NCI-H146 treated with DMSO at 0.1 percent for 48 hours (cell line): Measurements from ENCODE around the gene GPR50.

ENCODE experiments used
- DNase-seq: peaks from one replicate; lab custom pipeline; 2025; ENCODE audit not compliant: unreplicated experiment; lab: John Stamatoyannopoulos, UW

GPR50 gene

GRCh38 chrX:151176231-151176750 lies at the start of gene GPR50:
Gene GPR50, plus strand, starts transcription at chrX:151176584. Its CDS starts 138 bp downstream, at chrX:151176722.
- no peak for DNase-seq

GRCh38 chrX:151132531-151132930 lies 43.9 kb upstream of the GPR50 start:
- no peak for DNase-seq

- peak; percentile 2 for DNase-seq
Measured at GRCh38 chrX:151151665-151152267, 24.6 kb upstream of the GPR50 start.

DNA sequence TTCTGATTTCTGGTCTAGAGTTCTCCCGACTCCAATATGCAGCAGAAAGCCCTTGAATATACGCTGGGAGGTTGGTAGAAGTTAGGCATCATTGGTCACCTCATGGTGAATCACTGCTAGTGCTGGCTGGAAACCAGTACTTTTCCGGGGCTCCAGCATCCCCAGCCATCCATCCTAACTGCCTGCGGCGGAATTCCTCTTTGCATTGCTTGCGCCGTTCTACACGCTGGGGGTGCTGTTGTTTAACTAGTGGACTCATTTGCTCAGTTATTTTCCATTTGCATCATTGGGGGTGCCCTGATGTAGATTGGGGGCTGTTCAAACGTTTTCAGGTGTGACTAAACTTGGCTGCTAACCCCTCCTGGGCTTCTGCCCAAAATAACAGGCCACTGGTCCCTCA lies 23.3 kb upstream of the GPR50 start:
- no peak for DNase-seq

DNA sequence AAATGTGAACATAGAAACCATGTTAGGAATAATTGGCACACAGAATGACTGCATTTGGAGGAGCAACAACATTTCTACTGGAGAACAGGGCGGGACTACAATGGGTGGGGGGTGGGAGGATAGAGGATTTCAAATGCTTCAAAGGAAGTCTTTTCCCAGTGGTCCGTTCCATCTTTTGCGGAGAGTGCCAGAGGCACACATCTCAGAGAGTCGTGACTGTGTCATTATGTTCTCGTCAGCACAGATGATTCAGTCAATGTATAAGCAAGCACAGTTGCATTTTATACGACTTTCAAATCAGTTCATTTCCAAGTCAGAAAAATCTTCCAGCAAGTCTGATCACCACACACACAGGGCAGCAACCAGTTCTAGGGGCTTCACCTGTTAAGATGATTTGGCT lies 22.7 kb upstream of the GPR50 start:
- no peak for DNase-seq

DNA sequence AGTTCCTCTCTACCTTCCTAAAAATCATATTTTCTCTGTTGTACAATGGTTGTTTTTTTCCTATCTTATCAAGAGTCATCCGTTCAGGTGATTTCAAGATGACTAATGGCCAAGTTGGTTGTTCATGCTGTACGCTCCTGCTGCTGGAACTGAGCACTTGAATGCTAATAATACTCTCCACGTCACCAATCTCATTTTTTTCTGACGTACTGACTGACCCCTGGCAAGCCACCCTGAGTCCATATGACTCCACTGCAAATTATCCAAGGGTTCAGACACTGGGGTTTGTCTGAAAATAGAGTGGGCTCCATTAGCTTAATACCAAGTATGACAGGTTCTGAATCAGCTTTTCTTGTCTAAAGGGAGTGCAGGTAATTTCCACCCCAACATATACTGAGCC lies 21.1 kb upstream of the GPR50 start:
- DNase-seq = no peak

DNA sequence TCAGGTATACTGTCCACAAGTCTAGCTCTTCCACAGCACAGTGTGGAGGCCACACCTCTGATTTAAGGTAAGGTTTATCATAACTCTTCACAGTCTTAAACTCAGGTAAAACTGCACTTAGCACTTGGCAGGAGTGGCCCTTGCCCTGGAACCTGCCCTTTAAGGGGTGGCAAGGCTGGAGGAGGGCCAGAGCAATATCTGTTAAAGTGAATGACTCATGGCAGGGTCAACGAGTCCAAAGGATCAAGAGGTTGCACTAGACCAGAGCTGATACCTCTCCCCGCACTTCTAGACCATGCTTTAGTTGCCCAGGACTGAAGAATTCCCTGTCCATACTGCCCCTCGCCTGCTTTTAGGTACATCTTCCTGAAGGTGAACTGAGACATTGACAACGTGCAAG lies 14.7 kb upstream of the GPR50 start:
- DNase-seq = no peak

GRCh38 chrX:151167791-151168345 lies 8.5 kb upstream of the GPR50 start:
- no peak for DNase-seq

DNA sequence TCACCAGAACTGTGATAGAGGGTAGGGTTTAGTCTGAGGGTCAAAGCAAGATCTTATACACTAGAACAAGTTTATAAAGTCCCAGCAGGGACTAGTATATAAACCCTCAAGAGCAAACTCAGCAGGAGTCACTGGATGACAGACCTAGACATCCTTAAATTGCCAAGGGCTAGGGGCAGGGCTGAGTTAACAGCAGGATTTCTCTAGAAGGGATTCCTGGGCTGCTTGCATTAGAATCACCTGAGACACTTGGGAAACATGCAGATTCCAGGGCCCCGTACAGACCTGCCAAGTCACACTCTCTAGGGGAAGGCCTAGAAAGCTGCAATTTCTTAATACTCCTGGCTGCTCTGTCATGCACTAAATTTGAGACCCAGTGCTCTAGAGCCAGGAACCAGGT lies 6.6 kb upstream of the GPR50 start:
- DNase-seq = no peak

- no peak for DNase-seq
Measured at GRCh38 chrX:151174581-151175282, 1.7 kb upstream of the GPR50 start.

GRCh38 chrX:151175283-151176062 lies 911 bp upstream of the GPR50 start:
- no peak for DNase-seq

- DNase-seq = no peak
Measured at GRCh38 chrX:151177141-151178027, 1.0 kb downstream of the GPR50 start.

GRCh38 chrX:151178746-151179145 lies 2.4 kb downstream of the GPR50 start:
- no peak for DNase-seq

DNA sequence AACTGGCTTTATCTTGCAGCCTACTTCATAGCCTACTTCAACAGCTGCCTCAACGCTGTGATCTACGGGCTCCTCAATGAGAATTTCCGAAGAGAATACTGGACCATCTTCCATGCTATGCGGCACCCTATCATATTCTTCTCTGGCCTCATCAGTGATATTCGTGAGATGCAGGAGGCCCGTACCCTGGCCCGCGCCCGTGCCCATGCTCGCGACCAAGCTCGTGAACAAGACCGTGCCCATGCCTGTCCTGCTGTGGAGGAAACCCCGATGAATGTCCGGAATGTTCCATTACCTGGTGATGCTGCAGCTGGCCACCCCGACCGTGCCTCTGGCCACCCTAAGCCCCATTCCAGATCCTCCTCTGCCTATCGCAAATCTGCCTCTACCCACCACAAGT lies 4.0 kb downstream of the GPR50 start:
- no peak for DNase-seq

DNA sequence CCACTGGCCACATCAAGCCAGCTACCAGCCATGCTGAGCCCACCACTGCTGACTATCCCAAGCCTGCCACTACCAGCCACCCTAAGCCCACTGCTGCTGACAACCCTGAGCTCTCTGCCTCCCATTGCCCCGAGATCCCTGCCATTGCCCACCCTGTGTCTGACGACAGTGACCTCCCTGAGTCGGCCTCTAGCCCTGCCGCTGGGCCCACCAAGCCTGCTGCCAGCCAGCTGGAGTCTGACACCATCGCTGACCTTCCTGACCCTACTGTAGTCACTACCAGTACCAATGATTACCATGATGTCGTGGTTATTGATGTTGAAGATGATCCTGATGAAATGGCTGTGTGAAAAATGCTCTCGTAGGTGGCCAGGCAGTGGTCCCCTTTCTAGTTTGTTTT lies 4.7 kb downstream of the GPR50 start:
- DNase-seq = no peak

GRCh38 chrX:151183233-151183753 lies 6.9 kb downstream of the GPR50 start:
- no peak for DNase-seq

- no peak for DNase-seq
Measured at GRCh38 chrX:151183912-151184565, 7.7 kb downstream of the GPR50 start.

DNA sequence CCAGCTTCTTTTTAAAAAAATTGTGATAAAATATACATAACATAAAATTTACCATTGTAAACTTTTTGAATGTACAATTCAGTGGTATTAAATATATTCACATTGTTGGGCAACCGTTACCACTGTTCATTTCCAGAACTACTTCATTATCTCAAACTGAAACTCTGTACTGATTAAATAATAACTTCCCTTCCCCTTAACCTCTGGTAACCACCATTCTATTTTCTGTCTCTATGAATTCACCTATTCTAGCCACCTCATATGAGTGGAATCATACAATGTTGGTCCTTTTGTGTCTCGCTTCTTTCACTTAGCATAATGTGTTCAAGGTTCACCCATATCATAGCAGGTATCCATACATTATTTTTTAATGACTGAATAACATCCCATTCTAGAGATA lies 8.3 kb downstream of the GPR50 start:
- no peak for DNase-seq

DNA sequence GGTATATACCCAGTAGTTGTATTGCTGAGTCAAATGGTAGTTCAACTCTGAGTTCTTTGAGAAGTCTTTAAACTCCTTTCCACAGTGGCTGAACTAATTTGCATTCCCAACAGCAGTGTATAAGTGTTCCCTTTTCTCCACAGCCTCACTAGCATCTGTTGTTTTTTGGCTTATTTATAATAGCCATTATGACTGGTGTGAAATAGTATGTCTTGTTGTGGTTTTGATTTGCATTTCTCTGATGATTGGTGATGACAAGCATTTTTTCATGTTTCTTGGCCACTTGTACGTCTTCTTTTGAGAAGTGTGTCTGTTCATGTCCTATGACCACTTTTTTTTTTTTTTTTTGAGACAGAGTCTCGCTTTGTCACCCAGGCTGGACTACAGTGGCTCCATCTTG lies 30.5 kb downstream of the GPR50 start:
- no peak for DNase-seq

DNA sequence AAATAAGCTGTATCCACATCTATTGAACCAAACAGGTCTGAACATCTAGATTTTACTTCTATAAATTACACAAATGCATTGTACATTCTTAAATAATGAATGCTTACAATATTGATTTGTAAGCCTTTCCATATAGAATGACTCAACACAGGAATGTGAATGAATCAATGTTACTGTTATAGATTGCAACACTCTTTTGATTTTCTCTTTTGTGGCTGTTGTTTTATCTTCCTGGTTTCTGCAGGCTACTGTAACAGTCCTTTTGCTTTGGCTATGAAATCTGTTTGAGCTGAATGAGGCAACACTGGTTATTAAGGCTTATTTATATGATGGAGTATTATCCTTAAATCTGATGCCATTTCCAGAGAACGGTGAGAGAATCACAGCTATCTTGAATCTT lies 49.5 kb downstream of the GPR50 start:
- no peak for DNase-seq
